ENCODE results near the gene RLN3. TPM values are rescaled to one million over a fixed set of nuclear protein-coding genes. Genes with fewer than 3 reads are reported as not detected.

RLN3 gene
- total and polyA plus RNA-seq, 2 experiments from 2014 or later = not detected

DNA sequence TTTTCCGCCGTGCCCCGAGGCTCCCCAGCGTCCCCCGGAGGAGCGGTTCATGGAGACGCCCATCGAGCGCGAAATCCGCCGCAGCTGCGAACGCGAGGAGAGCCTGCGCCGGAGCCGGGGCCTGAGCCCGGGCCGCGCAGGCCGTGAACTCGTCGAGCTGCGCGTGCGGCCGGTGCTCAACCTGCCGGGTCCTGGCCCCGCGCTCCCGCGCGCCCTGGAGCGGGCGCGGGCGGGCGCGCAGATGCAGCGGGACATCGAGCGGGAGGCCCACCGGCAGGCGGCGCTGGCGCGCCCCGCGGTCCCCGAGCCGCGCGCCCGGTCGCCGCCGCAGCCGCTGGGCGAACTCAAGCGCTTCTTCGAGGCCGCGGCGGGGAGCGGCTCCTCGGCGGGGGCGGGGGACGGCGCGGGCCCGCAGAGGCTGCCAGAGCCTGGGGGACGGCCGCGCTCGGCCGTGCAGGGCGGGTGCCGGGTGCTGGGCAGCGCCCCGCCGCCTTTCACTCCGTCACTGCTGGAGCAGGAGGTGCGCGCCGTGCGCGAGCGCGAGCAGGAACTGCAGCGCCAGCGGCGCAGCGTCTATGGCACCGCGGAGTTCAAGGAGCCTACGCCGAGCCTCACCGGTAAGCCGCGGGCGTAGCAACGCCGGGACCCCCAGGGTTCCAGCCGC lies 45.4 kb downstream of the RLN3 start:
- Histone ChIP-seq H3K4me3 (peak overlapping the region; percentile 72), H3K79me2 (replicated peaks; ENCODE audit: insufficient read depth) (no peaks in the 10 kb centered on the region), H3K27ac (ENCODE audit: low read depth) (no peak overlapping the region), H3K4me2 (peak overlapping the region; percentile 93), H3K36me3 (ENCODE audit: insufficient read depth) (no peaks in the 10 kb centered on the region), H3F3A (replicated peaks; ENCODE audit: low read depth) (peaks cover 15% of the 10 kb centered on the region; the same call in 1 of the 2 replicates), H2AFZ (peak overlapping the region; percentile 100), H3K9me2 (ENCODE audit: insufficient read depth) (no peaks in the 10 kb centered on the region), H3K4me1 (ENCODE audit: insufficient read depth) (peaks cover 4% of the 10 kb centered on the region; the same call in 1 of the 2 replicates), H4K20me1 (replicated peaks; ENCODE audit: insufficient read depth) (no peaks in the 10 kb centered on the region), H3K27me3 (ENCODE audit: insufficient read depth) (peaks cover 70% of the 10 kb centered on the region)
- peak; percentile 24 for ATAC-seq
- DNase-seq (ENCODE audit: low spot score) = peak; percentile 74
- peaks cover 12% of the 10 kb centered on the region for H3K4me1 Mint-ChIP-seq
- H3K36me3 Mint-ChIP-seq (ENCODE audit: low read depth) = no peaks in the 10 kb centered on the region
- H3K4me3 Mint-ChIP-seq = peak overlapping the region; percentile 83
- H3K27me3 Mint-ChIP-seq (ENCODE audit: insufficient read depth, low read depth, poor library complexity) = peaks cover 52% of the 10 kb centered on the region
- TF ChIP-seq, protein P1, sequence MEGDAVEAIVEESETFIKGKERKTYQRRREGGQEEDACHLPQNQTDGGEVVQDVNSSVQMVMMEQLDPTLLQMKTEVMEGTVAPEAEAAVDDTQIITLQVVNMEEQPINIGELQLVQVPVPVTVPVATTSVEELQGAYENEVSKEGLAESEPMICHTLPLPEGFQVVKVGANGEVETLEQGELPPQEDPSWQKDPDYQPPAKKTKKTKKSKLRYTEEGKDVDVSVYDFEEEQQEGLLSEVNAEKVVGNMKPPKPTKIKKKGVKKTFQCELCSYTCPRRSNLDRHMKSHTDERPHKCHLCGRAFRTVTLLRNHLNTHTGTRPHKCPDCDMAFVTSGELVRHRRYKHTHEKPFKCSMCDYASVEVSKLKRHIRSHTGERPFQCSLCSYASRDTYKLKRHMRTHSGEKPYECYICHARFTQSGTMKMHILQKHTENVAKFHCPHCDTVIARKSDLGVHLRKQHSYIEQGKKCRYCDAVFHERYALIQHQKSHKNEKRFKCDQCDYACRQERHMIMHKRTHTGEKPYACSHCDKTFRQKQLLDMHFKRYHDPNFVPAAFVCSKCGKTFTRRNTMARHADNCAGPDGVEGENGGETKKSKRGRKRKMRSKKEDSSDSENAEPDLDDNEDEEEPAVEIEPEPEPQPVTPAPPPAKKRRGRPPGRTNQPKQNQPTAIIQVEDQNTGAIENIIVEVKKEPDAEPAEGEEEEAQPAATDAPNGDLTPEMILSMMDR (conservative IDR thresholded peaks at IDR 0.05; ENCODE audit: low read depth in 2 of 2) = peak in 1 of 2 experiments; percentile 44; a peak in 1 of 4 replicates
- TF ChIP-seq ZNF114 (CRISPR knock-in tag; IDR thresholded peaks at IDR 0.05) (no peak), NANOG (IDR thresholded peaks at IDR 0.05; ENCODE audit: borderline replicate concordance) (no peak), STAT1 (IDR thresholded peaks at IDR 0.05; ENCODE audit: unreplicated experiment) (no peak), CREB1 (CRISPR knock-in tag; IDR thresholded peaks at IDR 0.05; ENCODE audit: low read depth) (no peak), EZH2phosphoT487 (IDR thresholded peaks at IDR 0.05; ENCODE audit: unreplicated experiment) (no peak), POLR2AphosphoS5 (IDR thresholded peaks at IDR 0.05; ENCODE audit: low read depth) (no peak), EZH2 (IDR thresholded peaks at IDR 0.05; ENCODE audit: low read depth, unreplicated experiment) (peak; percentile 47), JUNB (IDR thresholded peaks at IDR 0.05; ENCODE audit: unreplicated experiment) (no peak), ZNF331 (CRISPR knock-in tag; IDR thresholded peaks at IDR 0.05; ENCODE audit: low read depth) (no peak)
- TF ChIP-seq, protein P2, sequence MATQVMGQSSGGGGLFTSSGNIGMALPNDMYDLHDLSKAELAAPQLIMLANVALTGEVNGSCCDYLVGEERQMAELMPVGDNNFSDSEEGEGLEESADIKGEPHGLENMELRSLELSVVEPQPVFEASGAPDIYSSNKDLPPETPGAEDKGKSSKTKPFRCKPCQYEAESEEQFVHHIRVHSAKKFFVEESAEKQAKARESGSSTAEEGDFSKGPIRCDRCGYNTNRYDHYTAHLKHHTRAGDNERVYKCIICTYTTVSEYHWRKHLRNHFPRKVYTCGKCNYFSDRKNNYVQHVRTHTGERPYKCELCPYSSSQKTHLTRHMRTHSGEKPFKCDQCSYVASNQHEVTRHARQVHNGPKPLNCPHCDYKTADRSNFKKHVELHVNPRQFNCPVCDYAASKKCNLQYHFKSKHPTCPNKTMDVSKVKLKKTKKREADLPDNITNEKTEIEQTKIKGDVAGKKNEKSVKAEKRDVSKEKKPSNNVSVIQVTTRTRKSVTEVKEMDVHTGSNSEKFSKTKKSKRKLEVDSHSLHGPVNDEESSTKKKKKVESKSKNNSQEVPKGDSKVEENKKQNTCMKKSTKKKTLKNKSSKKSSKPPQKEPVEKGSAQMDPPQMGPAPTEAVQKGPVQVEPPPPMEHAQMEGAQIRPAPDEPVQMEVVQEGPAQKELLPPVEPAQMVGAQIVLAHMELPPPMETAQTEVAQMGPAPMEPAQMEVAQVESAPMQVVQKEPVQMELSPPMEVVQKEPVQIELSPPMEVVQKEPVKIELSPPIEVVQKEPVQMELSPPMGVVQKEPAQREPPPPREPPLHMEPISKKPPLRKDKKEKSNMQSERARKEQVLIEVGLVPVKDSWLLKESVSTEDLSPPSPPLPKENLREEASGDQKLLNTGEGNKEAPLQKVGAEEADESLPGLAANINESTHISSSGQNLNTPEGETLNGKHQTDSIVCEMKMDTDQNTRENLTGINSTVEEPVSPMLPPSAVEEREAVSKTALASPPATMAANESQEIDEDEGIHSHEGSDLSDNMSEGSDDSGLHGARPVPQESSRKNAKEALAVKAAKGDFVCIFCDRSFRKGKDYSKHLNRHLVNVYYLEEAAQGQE (IDR thresholded peaks at IDR 0.05; ENCODE audit: unreplicated experiment) = no peak
- TF ChIP-seq, protein P3, sequence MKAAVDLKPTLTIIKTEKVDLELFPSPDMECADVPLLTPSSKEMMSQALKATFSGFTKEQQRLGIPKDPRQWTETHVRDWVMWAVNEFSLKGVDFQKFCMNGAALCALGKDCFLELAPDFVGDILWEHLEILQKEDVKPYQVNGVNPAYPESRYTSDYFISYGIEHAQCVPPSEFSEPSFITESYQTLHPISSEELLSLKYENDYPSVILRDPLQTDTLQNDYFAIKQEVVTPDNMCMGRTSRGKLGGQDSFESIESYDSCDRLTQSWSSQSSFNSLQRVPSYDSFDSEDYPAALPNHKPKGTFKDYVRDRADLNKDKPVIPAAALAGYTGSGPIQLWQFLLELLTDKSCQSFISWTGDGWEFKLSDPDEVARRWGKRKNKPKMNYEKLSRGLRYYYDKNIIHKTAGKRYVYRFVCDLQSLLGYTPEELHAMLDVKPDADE (IDR thresholded peaks at IDR 0.05) = no peak
- TF ChIP-seq, protein P4, sequence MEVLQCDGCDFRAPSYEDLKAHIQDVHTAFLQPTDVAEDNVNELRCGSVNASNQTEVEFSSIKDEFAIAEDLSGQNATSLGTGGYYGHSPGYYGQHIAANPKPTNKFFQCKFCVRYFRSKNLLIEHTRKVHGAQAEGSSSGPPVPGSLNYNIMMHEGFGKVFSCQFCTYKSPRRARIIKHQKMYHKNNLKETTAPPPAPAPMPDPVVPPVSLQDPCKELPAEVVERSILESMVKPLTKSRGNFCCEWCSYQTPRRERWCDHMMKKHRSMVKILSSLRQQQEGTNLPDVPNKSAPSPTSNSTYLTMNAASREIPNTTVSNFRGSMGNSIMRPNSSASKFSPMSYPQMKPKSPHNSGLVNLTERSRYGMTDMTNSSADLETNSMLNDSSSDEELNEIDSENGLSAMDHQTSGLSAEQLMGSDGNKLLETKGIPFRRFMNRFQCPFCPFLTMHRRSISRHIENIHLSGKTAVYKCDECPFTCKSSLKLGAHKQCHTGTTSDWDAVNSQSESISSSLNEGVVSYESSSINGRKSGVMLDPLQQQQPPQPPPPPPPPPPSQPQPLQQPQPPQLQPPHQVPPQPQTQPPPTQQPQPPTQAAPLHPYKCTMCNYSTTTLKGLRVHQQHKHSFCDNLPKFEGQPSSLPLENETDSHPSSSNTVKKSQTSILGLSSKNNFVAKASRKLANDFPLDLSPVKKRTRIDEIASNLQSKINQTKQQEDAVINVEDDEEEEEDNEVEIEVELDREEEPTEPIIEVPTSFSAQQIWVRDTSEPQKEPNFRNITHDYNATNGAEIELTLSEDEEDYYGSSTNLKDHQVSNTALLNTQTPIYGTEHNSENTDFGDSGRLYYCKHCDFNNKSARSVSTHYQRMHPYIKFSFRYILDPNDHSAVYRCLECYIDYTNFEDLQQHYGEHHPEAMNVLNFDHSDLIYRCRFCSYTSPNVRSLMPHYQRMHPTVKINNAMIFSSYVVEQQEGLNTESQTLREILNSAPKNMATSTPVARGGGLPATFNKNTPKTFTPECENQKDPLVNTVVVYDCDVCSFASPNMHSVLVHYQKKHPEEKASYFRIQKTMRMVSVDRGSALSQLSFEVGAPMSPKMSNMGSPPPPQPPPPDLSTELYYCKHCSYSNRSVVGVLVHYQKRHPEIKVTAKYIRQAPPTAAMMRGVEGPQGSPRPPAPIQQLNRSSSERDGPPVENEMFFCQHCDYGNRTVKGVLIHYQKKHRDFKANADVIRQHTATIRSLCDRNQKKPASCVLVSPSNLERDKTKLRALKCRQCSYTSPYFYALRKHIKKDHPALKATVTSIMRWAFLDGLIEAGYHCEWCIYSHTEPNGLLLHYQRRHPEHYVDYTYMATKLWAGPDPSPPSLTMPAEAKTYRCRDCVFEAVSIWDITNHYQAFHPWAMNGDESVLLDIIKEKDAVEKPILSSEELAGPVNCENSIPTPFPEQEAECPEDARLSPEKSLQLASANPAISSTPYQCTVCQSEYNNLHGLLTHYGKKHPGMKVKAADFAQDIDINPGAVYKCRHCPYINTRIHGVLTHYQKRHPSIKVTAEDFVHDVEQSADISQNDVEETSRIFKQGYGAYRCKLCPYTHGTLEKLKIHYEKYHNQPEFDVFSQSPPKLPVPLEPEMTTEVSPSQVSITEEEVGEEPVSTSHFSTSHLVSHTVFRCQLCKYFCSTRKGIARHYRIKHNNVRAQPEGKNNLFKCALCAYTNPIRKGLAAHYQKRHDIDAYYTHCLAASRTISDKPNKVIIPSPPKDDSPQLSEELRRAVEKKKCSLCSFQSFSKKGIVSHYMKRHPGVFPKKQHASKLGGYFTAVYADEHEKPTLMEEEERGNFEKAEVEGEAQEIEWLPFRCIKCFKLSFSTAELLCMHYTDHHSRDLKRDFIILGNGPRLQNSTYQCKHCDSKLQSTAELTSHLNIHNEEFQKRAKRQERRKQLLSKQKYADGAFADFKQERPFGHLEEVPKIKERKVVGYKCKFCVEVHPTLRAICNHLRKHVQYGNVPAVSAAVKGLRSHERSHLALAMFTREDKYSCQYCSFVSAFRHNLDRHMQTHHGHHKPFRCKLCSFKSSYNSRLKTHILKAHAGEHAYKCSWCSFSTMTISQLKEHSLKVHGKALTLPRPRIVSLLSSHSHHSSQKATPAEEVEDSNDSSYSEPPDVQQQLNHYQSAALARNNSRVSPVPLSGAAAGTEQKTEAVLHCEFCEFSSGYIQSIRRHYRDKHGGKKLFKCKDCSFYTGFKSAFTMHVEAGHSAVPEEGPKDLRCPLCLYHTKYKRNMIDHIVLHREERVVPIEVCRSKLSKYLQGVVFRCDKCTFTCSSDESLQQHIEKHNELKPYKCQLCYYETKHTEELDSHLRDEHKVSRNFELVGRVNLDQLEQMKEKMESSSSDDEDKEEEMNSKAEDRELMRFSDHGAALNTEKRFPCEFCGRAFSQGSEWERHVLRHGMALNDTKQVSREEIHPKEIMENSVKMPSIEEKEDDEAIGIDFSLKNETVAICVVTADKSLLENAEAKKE (CRISPR knock-in tag; IDR thresholded peaks at IDR 0.05) = no peak
- no peaks in the 10 kb centered on the region; the same call in 2 of the 3 replicates for H3K9me3 Mint-ChIP-seq
- no peak overlapping the region for H3K27ac Mint-ChIP-seq
